Skin of body (tissue), 2 donors: ENCODE results near the gene TLE3. TPM values are rescaled to one million over a fixed set of nuclear protein-coding genes. Genes with fewer than 3 reads are reported as not detected.

ENCODE experiments used
- DNase-seq: peaks from one replicate; lab custom pipeline; 2025; lab: John Stamatoyannopoulos, UW
- total RNA-seq: library from RNA; depleted of rRNA; stranded (reverse); fragments of >200 nt; gene quantifications from one replicate; pipeline ENCODE4 v1.2.3, GENCODE V29; 2014

The TLE3 gene
- total RNA-seq, 1 donor from 2014 or later: 62.5 TPM

DNA sequence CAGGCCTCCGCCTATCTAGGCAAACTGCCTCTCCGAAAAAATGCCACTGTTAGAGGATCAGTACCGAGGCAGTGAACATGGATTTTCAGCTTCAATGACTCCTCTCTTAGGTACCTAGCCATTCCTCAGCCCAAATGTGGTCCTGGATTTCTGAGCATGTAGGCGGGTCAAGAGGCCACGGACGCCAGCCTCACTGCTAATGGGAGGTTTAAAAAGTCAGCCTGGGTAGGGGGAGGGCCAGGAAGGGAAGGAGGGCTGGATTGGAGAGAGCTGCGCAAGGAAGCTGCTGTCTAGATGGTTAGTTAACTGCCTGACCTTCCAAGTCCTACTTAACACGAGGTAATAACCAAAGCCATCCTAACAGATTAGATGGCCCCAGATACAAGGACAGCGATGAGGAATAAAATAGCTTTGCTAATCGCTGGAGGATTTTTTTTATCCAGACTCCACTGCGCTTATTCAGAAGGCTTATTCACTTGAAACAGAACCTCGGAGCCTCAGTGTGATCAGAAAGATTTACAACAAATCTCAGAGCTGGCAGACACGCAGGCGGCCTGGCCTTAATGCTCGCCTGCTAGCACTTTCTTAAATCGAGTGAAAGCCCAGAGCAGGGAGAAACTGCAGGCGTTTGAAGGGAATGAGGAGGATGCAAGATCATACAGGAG is 34.3 kb downstream of the TLE3 start:
- DNase-seq: no peak

DNA sequence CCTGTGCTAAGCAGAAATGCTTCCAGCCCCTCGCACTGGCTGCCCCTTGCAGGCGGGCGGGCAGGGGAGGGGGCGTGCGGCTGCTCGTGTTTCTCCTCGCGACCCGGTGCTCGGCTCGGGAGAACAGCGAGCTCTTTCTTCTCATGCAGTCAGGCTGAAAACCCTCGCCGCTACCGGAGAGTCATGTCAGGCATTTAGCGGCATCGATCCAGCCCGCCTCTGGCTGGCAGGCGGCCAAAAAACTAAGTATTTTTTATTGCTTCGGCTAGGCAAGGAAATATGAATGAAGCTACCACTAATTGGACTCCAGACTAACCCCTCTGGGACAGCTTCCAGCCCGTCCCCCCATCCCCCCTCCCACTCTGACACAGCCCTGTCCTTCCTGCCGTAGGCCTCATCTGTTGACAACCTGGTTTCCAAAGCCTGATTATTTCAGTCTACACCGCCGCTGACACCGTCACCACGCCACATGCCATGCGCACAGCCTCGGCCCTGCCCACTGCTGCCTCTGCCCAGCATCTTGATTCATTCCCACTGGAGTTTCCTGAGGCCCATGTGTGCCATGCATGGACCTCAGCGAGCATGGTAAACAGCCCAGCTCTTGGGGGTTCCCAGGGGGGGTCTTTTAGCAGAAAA is 35.3 kb downstream of the TLE3 start:
- DNase-seq: peak; percentile 87

DNA sequence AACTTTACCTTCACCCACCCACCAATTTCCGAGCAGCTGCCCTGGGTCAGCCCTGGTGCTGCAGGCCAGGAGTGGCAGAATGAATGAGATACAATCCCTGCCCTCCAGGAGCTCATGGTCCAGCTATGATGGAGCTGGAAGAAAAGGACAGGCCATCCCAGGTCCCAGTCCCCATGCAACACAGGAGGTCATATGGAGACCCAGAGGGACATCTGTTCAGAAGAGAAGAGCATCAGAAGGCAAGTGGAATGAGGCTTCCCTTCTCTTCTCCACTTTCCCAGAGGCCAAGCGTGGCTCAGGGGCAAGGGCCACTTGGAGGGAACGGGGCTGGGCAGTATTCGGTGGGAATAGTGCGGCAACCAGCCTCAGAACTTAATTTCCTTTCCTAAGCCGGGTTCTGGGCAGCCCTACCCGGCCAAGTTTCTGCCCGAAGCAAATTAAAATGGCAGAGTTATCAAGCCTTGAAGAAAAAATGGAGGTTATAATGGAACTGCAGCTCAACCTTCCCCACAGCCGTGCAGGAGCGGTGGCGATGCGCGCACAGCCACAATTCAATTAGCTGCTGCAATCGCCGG is 35.9 kb downstream of the TLE3 start:
- no peak for DNase-seq

DNA sequence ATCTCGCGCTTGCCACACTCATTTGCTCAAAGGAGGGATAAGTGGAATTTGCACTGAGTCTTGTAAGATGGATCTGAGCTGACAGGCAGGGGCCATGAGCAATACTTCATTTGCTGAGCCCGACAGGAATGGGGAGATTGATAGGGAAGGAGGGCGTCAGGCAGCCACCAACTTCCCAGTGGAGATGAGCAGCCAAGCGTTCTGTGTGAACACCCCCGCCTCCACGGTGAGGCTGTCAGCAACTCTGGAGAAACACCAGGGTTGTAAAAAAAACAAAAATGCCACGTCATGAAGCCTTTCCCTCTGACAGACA is 36.8 kb downstream of the TLE3 start:
- no peak for DNase-seq

DNA sequence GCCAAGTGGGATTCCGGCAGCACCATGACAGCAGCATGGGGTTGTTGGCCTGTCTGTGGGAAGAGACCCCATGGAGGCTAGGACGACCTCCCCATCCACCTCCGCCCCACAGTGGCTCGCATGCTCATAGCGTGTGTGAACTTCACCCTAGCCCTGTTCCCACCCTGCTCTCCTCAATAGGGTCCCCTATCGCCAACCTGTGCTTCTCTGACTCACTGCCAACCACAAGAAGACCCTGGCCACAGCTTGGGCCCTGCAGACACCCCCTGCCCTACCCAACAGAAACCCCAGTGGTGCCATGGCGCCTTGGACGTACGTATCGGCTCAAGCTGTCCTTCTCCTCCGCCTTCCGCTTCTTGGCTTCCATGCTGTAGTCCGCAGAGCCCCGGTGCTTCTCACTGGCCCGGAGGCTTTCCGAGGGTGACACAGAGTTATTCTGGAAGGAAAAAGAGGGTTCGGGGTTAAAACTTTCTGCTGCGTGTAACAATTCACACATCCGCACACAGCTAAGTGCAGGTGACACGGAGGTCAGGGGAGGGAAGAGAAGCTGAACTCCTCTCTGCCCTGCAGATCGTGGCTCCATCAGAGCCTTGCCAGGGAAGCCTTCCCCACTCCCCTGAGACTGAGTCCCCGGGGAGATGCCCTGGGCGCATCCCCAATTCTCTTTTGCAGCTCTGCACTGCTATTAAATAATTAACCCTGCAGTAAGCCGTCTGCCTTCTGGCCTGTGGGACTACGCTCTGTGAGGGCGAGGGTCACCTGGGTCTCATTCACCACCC is 37.3 kb downstream of the TLE3 start:
- no peak for DNase-seq

DNA sequence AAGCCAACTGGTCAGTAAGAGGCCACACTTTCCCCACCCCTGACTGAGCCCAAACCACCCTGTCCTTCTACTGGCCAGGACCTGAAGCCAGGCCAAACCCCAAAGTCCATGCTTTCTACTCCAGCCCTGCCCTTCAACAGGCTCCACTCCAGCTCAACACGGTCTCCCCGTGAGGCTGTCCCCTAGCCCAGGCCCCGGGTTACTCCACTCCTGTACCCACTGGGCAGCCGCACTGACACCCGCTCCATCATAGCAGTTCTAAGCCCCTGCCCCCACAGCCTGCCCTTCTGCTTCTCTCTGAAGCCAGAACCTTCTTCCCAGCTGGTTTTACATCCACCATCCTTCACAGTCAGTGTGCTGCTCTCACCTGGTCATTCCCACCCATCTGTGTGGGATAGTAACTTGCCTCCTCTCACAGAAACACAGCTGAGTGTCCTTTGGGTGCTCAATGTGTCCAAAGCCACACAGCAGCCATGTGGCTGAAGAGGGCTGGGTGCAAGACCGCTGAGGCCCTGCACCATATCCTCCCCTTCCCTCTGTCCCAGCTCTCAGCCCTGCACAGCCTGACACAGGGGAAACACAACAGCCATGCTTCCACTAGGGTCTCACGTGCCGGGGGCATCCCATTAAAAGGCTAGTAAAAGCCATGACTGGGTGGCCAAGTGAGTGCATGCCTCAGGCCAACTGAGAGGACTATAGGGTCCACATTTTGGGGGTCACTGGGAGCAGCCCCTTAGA is 38.1 kb downstream of the TLE3 start:
- DNase-seq: no peak

DNA sequence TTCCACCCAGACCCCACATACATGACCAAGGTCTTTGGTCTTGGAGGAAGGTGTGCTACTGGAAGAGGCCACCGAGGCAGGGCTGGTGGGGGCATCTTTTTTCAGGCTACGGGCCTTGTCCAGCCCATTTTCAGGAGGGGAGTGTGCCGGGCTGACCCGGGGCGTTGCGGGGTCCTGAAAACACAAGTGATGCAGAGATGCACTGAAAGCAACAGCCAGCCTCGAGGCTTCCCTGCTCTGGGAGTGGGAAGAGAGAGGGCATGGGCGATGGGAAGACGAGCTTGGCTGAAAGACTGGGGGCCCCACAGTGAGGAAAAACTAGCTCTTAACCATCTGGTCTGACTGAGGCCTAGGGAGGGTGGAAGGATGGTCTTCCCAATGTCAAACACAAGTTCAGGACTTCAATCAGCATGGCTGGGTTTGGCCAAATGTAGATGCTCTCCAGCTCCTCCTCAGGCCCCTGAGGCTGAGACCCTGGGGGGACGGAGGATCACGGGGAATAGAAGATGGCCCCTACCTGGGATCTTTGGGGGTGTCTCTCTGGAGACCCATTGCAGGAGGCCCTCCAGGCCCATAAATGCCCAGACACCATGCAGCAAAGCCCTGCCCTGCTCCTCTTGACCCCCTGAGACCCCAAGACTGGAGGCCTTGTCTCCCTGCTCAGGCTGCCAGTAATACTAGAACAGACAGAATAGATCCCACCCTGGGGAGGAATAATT is 38.9 kb downstream of the TLE3 start:
- no peak for DNase-seq

DNA sequence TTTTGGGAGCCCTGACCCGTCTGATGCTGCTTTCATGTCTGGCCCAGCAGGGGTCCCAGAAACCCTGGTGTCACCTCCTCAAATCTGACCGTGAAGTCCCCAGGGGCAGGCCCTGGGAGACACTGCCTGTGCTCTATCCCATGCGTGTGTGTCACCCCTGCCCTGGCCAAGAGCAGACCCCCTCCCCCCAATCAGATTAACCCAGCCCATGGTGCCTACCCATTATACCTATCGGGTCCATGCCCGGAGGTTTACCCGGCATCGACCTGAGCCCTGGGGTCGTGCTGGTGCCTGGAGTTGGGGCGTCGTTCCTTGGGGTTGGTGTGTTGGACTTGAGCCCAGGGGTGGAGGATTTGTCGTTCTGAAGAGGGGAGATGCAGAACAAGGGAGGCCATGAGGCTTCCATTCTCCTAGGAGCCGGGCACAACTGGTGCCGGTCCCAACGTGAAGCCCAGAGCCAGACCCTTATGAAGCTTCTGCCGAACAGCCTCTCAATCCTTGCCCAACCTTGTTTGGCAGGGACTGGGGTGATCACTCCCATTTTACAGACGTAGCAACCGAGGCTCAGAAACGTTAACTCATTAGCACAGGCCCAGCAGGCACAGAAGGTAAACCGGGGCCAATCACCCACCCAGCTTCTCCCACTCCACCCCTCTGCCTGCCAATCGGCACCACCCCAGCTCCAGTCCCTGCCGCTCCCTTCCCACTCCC is 39.6 kb downstream of the TLE3 start:
- no peak for DNase-seq

DNA sequence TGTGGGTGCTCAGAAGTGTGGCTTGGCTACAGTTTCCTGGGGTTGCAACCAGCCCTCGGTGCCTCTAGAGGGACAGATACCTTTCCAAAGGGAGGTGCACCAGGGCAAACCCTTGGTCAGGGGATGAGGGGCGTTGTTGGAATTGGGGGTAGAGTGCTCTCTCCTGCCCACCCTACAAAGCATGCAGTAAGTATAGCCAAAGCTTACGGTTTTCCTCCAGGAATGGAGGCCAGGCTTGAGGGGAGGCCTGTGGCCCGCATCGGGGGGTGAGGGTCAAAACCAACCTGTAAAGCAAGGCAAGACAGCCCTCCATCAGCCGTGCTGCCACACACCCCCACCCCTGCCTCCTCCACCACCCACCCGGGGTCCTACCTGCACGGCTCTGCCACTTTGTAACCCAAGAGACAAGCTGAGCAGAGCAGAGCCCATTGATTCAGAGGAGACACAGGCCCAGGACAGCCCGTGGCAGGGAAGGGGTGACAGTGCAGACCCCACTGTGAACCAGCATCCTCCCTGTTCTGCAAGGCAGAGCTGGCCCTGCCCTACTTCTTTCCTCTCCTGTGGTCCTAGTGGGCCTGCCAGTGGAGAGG is 41.5 kb downstream of the TLE3 start:
- DNase-seq: no peak

DNA sequence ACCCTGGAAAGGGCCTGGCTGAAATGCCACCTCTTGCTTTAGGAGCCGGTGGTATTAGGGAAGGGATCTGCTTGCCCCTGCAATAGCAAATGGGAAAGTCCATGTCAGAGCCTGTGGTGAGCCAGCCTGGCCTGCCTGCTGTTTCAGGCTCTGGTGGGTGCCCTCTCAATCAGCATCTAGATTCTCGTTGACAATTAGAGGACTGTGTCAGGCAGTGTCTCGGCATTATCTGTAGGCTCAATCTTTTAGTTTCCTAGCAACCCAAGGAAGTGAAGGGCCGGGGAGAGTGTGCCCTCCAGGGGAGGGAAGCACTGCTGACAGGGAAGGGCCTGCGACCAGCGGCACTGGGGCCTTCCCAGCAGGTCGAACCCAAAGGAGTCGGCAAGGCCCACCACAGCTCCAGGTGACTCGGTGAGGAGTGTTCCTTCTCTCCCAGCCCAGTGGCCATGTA is 42.1 kb downstream of the TLE3 start:
- no peak for DNase-seq

DNA sequence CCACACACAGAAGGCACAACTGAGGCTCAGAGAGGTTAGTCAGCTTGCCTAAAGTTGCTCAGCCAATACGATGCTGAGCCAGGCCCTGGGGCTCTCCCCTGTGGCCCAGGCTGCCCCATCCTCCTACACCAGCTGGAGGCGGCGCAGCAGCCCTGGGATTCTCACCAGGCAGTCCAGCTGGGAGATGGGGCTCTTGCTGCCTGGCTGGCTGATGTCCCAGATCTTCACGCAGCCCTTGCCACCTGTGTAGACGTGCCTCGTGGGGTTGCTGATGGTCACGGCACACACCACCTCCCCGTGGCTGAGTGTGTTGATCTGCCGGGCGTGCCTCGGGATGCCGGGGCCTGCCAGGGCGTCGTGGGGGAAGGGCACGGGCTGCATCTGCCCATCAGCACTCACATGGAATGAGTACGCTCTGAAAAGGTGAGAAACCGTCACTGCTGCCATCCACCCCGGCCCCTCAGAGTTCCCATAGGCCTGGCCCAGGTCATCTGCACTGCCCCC is 42.8 kb downstream of the TLE3 start:
- DNase-seq: no peak

DNA sequence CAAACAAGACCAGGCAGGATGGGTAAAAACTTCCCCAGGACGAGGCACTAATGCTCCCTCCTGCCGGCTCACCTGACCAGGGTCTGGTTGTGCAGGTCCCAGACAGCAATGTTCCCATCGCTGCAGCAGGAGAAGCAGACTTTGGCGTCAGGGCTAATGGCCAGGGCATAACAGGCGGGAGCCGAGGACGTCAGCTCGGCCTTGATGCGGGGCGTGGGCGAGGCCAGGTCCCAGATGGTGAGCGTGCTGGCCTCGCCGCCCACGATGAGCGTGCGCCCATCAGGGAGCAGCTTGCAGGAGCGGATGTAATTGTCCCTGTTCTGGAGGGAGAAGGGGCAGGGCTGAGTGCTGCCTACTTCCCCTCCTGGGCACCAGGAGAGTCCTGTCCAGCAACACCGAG is 43.4 kb downstream of the TLE3 start:
- no peak for DNase-seq

DNA sequence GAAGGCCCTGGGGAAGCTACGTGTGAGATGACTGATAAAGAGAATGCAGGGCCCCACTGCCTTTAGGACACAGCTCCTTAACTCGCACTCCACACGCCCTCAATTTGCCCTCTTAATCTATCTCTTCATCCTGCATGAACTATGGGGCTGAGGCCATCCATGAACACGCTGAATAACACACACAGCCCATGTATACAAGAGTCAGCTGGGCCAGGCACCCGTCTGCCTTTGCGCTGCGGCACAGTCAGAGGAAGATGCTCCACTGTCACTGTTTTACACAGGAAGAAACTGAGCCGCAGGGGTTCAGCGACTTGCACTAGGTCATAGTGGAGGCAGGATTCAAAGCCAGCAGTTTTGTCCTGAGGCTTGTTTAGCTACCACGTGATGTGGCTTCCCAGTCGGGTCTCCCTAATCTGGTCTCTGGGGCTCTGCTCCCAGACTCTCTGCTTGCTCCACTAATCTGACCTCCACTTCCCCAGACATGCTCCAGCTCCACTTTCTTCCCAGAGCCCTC is 43.9 kb downstream of the TLE3 start:
- DNase-seq: no peak

DNA sequence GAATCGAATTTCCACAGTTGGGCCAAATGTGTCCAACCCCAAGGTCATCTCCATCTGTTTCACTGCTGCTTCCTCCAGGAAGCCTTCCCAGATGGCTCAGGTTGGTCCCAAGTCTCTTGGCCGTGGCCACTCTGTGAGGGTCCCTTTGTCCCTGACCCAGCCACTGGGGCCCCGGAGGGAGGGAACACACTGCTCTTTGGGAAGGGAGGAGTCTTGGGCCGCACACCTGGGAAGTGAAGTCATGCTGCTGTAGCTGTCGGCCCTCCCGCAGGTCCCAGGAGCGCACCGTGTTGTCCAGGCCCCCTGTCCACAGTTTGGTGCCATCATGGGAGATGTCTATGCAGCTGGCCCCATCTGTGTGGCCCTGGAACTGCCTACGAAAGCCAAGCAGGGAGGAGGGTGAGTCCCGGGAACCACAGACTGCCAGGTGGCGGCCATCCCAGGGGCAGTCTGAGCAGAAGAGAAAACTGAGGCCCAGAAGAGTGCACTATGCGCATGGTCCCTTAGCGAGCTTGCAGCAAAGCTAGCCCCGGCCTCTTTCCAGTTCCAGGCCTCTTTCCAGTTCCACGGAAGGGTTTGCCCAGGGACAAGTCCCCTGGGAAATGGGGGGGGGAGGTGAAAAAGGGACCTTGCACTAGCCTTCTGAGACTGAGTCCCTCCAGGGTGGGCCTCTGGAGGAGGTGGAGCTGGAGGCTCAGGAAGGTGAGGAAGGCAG is 44.6 kb downstream of the TLE3 start:
- DNase-seq: no peak

DNA sequence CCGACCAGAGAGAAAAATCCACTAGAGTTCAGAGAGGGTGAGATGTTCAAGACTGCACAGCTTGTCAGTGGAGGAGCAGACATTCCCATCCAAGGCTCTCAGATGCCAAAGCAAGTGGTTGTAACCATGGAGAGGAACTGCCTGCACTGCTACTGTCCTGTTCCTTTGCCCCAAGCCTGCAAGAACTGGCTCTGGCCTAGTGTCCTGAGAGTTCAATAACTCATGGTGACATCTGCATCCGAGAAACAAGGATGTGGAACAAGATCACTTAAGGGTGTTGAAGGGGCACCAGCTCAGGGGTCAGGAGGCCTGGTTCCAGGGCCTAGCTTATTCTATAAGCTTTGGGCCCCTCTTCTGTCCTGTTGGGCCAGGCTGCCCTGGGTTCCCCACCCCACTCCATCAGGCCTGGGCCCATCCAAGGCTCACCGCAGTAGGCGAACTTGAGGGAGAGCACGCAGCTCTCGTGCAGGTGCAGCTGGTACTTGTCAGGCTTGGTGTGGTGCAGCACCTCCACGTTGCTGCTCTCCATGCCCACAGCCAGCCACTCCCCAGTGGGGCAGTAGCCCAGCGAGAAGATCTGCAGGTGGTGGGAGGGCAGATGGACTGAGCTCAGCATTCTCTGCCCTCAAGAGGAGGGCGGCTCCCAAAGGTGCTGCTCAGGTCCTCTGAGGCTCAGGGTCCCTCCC is 45.6 kb downstream of the TLE3 start:
- no peak for DNase-seq

DNA sequence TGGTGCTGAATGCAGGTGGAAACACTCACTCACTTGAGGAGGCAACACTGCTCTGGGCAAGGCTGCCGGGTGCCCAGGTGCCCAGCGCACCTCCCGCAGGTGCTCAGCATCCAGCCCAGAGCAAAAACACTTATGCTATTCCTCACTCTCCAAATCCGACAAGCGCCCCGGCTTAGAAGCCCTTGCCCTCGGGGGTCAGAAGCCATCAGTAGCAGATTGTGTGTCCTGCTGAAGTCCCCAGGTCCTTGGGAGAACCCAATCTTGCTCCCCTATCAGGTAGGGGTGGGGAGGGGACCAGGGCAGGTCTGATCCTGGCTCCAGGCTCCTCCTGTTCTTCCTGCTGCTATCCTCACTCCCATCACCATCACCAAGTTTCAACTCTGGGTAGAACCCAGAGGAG is 46.7 kb downstream of the TLE3 start:
- no peak for DNase-seq

DNA sequence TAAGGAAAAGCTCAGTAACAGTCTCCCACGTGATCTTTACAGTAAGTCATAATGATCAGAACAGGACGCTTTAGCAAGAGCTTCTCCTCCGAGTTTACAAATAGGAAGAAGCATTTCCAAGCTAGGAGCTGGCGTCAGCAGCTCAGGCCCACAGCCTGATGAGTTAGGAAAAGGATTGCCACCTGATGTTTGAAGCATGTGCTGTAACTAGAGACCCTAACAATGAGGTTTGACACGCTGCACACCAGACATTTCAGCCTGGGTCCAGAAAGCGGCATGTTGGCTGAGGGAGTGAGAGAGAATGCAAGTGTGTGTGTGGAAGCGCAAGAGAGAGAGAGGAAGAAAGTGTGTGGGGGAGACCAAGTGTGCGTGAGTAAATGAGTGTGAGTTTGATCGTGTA is 47.3 kb downstream of the TLE3 start:
- no peak for DNase-seq

DNA sequence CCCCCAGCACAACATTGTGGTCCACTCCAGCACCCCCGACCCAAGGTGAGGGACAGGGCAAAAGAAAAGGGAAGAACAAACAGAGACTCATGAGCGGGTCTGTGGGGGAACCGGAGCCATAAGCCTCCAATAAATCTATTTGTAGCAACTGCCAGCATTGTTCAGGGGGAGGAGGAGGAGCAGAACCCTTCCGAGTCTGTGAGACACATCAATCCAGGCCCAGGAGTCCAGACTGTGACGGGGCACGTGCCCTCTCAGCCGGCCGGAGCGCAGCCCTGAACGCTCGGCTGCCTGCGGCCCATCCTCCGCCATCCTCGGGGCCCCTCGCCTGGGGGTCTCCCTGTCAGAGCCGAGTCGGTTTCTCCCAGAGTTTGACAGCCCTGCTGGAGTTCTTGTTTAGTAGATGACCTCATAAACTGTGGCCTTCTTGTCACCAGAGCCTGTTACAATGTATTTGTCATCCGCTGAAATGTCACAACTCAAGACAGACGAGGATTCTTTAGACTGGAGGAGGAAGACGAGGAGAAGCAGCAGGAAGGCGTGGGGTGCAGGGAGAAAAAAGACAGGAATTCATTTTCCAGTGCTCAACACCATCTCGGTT is 47.9 kb downstream of the TLE3 start:
- no peak for DNase-seq
